ENCODE data around the gene NAGPA. TPM values are rescaled to one million over a fixed set of nuclear protein-coding genes. Genes with fewer than 3 reads are reported as not detected.

NAGPA gene
- total and polyA plus RNA-seq, 2 of the 13 experiments (the other 11 are each of a cell fraction or from before 2014, with no cell fraction given): 27.1 to 60.3 TPM

DNA sequence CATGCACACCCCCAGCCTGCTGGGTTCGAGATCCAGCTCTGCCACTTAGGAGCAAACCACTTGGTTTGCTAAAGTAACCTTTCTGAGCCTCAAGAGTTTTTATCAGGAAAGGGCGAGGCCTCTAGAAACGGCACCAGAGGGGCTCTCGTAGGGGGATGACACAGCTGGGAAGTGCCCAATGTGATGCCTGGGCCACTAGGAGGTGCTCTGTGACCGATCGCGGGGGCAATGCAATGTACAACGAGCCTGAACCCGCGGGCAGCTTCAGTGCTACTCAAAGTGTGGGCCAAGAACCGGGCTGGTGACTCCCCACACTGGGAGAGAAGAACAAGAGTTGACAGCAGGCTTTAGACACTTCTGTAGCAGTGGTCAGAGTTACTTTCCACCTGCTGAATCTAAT, 22.6 kb upstream of the NAGPA start (continued):
- TF ChIP-seq, protein P1, sequence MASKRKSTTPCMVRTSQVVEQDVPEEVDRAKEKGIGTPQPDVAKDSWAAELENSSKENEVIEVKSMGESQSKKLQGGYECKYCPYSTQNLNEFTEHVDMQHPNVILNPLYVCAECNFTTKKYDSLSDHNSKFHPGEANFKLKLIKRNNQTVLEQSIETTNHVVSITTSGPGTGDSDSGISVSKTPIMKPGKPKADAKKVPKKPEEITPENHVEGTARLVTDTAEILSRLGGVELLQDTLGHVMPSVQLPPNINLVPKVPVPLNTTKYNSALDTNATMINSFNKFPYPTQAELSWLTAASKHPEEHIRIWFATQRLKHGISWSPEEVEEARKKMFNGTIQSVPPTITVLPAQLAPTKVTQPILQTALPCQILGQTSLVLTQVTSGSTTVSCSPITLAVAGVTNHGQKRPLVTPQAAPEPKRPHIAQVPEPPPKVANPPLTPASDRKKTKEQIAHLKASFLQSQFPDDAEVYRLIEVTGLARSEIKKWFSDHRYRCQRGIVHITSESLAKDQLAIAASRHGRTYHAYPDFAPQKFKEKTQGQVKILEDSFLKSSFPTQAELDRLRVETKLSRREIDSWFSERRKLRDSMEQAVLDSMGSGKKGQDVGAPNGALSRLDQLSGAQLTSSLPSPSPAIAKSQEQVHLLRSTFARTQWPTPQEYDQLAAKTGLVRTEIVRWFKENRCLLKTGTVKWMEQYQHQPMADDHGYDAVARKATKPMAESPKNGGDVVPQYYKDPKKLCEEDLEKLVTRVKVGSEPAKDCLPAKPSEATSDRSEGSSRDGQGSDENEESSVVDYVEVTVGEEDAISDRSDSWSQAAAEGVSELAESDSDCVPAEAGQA (IDR thresholded peaks at IDR 0.05; ENCODE audit: low read depth): no peak
- TF ChIP-seq, protein P1 (CRISPR knock-in tag; IDR thresholded peaks at IDR 0.05; ENCODE audit: borderline replicate concordance): no peak
- TF ChIP-seq, protein P2, sequence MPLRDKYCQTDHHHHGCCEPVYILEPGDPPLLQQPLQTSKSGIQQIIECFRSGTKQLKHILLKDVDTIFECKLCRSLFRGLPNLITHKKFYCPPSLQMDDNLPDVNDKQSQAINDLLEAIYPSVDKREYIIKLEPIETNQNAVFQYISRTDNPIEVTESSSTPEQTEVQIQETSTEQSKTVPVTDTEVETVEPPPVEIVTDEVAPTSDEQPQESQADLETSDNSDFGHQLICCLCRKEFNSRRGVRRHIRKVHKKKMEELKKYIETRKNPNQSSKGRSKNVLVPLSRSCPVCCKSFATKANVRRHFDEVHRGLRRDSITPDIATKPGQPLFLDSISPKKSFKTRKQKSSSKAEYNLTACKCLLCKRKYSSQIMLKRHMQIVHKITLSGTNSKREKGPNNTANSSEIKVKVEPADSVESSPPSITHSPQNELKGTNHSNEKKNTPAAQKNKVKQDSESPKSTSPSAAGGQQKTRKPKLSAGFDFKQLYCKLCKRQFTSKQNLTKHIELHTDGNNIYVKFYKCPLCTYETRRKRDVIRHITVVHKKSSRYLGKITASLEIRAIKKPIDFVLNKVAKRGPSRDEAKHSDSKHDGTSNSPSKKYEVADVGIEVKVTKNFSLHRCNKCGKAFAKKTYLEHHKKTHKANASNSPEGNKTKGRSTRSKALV (CRISPR knock-in tag; IDR thresholded peaks at IDR 0.05): 0 out of 2 replicates have a peak, but pooled peaks have one; percentile 35
- TF ChIP-seq NFKB2 (CRISPR knock-in tag; IDR thresholded peaks at IDR 0.05; ENCODE audit: borderline replicate concordance): peak; percentile 53; the same call in 1 of the 2 replicates
- TF ChIP-seq ZBTB3 (CRISPR knock-in tag; IDR thresholded peaks at IDR 0.05; ENCODE audit: borderline replicate concordance, low read depth): no peak
- TF ChIP-seq MEF2D (CRISPR knock-in tag; IDR thresholded peaks at IDR 0.05): 0 out of 2 replicates have a peak, but pooled peaks have one; percentile 35
- TF ChIP-seq ARHGAP35 (CRISPR knock-in tag; IDR thresholded peaks at IDR 0.05; ENCODE audit: borderline replicate concordance): no peak
- TF ChIP-seq STAG1 (CRISPR knock-in tag; IDR thresholded peaks at IDR 0.05): peak; percentile 90
- TF ChIP-seq, protein P3, sequence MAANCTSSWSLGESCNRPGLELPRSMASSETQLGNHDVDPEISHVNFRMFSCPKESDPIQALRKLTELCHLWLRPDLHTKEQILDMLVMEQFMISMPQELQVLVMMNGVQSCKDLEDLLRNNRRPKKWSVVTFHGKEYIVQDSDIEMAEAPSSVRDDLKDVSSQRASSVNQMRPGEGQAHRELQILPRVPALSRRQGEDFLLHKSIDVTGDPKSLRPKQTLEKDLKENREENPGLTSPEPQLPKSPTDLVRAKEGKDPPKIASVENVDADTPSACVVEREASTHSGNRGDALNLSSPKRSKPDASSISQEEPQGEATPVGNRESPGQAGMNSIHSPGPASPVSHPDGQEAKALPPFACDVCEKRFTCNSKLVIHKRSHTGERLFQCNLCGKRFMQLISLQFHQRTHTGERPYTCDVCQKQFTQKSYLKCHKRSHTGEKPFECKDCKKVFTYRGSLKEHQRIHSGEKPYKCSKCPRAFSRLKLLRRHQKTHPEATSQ (CRISPR knock-in tag; IDR thresholded peaks at IDR 0.05; ENCODE audit: borderline replicate concordance): no peak
- TF ChIP-seq TOPORS (CRISPR knock-in tag; IDR thresholded peaks at IDR 0.05): no peak
- TF ChIP-seq KDM5B (CRISPR knock-in tag; IDR thresholded peaks at IDR 0.05; ENCODE audit: borderline replicate concordance): no peak
- 0 out of 2 replicates have a peak, but pooled peaks have one; percentile 60 for TF ChIP-seq NKX3-1 (CRISPR knock-in tag; IDR thresholded peaks at IDR 0.05)
- TF ChIP-seq, protein P4, sequence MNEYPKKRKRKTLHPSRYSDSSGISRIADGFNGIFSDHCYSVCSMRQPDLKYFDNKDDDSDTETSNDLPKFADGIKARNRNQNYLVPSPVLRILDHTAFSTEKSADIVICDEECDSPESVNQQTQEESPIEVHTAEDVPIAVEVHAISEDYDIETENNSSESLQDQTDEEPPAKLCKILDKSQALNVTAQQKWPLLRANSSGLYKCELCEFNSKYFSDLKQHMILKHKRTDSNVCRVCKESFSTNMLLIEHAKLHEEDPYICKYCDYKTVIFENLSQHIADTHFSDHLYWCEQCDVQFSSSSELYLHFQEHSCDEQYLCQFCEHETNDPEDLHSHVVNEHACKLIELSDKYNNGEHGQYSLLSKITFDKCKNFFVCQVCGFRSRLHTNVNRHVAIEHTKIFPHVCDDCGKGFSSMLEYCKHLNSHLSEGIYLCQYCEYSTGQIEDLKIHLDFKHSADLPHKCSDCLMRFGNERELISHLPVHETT (CRISPR knock-in tag; conservative IDR thresholded peaks at IDR 0.05): no peak
- 0 out of 2 replicates have a peak, but pooled peaks have one; percentile 14 for TF ChIP-seq ZNF768 (CRISPR knock-in tag; IDR thresholded peaks at IDR 0.05)
- peak; percentile 54; the same call in 1 of the 2 replicates for TF ChIP-seq HOXA3 (CRISPR knock-in tag; IDR thresholded peaks at IDR 0.05)
- TF ChIP-seq MED13 (CRISPR knock-in tag; IDR thresholded peaks at IDR 0.05): 0 out of 2 replicates have a peak, but pooled peaks have one; percentile 25
- TF ChIP-seq ZNF780A (CRISPR knock-in tag; IDR thresholded peaks at IDR 0.05): no peak
- TF ChIP-seq ZC3H13 (CRISPR knock-in tag; IDR thresholded peaks at IDR 0.05): no peak
- TF ChIP-seq ZFX (CRISPR knock-in tag; IDR thresholded peaks at IDR 0.05; ENCODE audit: low read depth): peak; percentile 39
- TF ChIP-seq, protein P5, sequence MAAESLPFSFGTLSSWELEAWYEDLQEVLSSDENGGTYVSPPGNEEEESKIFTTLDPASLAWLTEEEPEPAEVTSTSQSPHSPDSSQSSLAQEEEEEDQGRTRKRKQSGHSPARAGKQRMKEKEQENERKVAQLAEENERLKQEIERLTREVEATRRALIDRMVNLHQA (CRISPR knock-in tag; IDR thresholded peaks at IDR 0.05): no peak

All from HepG2 (cell line).